Lower leg skin (tissue), 4 donors: ENCODE measurements around the gene TRIM7. TPM values are rescaled to one million over a fixed set of nuclear protein-coding genes. Genes with fewer than 3 reads are reported as not detected.

Experiments used
- DNase-seq, 2 donors: peaks; one replicate each; pipeline ENCODE4 v3.0.0-alpha.2; 2019; ENCODE audit warnings: low spot score in 2 of 2
- H3K4me3 ChIP-seq: fragments of 200-600 bp; sonication (generic); 2 replicates; pipeline ENCODE4 v1.5.1; 2017; ENCODE audit warnings: mild to moderate bottlenecking, low read depth; ENCODE audit not compliant: poor library complexity, severe bottlenecking
- POLR2A ChIP-seq, 2 donors: fragments of 450-650 bp; IDR thresholded peaks; one replicate each; pipeline ENCODE4 v1.6.1; 2016 to 2017; ENCODE audit warnings: antibody characterized with exemption in 2 of 2, mild to moderate bottlenecking in 1 of 2, moderate library complexity in 1 of 2
- WGBS, 2 donors: methylation state at CpG; one replicate each; pipeline ENCODE4 v1.1.5; 2018; 5-methylcytosine and 5-hydroxymethylcytosine counted together
- intact Hi-C: fragments of 100-400 bp; cut with DNase I; formaldehyde crosslinking; loops from one replicate; pipeline ENCODE4 v1.15.0; 2023; ENCODE audit warnings: low total_unique reads
- total RNA-seq, 4 donors: library from RNA; depleted of rRNA; stranded (reverse); fragments of >200 nt; gene quantifications; one replicate each; pipeline ENCODE4 v1.1.0, GENCODE V29; 2016
- TF ChIP-seq, protein P1 (sequence below), 3 donors: fragments of 450-650 bp; IDR thresholded peaks; one replicate each; pipeline ENCODE4 v1.5.1; 2016; ENCODE audit warnings: antibody characterized with exemption in 3 of 3, mild to moderate bottlenecking in 3 of 3, moderate library complexity in 2 of 3

TRIM7 gene
- total RNA-seq, 4 donors from 2014 or later = 77.2 to 144 (median 89.8) TPM

DNA sequence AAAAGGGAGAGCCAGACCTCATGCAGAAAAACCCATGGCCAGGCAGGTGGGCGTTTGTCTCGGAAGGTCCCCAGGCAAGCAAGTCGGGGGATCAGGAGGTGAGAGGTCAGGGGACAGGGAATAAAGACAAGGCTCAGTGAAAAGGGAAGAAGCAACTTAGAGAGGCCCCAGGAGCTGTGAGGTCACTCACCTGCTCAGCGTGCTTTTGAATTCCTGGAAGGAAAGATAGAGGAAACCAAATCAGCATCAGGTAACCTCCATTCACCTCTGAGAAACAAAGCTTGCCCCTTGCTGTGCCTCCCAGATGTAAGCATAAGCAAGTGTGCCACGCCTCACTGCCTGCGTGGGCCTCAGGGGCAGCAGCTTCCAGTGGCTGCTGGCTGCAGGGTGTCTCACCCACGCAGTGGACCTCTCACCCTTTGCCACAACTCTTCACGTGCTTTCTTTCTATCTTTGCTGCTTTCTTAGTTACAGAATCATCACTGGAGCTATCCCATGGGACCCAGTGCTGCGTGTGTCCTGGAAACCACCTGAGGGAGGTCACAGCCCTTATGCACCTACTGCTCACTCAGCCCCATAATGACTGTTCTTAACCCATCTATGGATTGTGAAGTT, 6.0 kb downstream of the TRIM7 start:
- TF ChIP-seq, protein P1, sequence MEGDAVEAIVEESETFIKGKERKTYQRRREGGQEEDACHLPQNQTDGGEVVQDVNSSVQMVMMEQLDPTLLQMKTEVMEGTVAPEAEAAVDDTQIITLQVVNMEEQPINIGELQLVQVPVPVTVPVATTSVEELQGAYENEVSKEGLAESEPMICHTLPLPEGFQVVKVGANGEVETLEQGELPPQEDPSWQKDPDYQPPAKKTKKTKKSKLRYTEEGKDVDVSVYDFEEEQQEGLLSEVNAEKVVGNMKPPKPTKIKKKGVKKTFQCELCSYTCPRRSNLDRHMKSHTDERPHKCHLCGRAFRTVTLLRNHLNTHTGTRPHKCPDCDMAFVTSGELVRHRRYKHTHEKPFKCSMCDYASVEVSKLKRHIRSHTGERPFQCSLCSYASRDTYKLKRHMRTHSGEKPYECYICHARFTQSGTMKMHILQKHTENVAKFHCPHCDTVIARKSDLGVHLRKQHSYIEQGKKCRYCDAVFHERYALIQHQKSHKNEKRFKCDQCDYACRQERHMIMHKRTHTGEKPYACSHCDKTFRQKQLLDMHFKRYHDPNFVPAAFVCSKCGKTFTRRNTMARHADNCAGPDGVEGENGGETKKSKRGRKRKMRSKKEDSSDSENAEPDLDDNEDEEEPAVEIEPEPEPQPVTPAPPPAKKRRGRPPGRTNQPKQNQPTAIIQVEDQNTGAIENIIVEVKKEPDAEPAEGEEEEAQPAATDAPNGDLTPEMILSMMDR (IDR thresholded peaks at IDR 0.05) = no peak
- TF ChIP-seq POLR2A (IDR thresholded peaks at IDR 0.05) = no peak
- no peak for DNase-seq
- no peak overlapping the region for H3K4me3 ChIP-seq
- WGBS, 2 donors = 78 to 81% methylated on average over 9 of the region's 9 CpGs
- intact Hi-C loops = no loop called here

DNA sequence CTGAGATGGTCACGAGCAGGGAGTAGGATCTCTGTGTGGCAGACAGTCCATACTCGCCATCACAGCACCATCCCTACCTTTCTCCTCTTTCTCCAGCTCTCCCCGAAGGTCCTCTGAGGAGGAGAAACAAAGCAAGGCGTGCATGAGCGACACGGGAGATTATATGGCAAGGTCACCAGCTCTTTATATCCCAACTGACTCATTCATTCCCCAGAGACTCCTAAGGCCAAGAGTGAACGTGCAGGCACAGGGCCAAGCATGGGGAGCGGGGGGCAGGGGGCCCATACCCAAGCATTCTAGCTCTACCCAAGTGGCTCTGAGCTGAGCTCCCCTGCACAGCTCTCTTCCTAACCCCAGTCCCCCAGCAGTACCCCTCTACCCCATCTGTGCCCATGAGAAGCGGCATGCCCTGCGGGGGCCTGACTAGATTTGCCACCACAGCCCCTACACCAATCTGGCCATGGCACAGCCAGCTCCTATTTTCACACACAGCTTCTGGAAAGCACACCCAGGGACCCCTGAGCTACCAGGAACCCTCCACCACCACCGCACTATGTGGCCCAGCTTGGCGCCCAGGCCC, 6.8 kb downstream of the TRIM7 start:
- no peak overlapping the region for H3K4me3 ChIP-seq
- no peak for DNase-seq
- TF ChIP-seq POLR2A (IDR thresholded peaks at IDR 0.05) = no peak
- TF ChIP-seq, protein P1 (IDR thresholded peaks at IDR 0.05) = no peak
- intact Hi-C loops = no loop called here
- 81 to 82% methylated on average over 12 of the region's 12 CpGs for WGBS, 2 donors

DNA sequence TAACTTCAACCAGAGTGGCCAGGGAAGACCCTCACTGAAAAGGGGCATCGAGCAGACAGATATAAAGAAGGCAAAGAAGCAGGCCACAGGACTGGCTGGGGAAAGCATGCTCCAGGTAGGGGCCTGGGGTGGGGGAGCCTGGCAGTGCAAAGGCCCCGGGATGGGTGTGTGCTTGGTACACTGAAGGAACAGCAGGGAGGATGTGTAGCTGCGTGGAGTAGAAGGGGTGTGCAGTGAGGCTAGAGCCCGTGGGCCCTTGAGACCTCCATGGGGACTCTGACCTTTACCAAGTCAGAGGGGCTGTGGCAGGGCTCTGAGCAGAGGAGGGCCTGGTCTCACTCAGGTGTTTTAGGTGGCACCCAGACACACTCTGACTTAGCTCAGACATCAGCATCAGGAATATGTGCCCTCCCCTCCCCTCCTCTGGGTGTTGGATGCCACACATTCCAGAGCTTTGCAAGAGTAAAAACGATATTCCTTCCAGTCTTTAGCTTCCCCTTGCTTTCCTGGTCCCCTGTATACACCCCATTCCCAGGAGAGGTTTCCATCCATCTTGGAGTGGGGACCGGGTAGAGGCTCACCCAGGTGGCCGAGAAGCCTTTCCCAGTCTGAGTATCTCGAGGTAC, 7.6 kb downstream of the TRIM7 start:
- no peak overlapping the region for H3K4me3 ChIP-seq
- intact Hi-C loops = no loop called here
- WGBS, 2 donors = 72 to 77% methylated on average over 8 of the region's 8 CpGs
- DNase-seq = no peak
- TF ChIP-seq, protein P1 (IDR thresholded peaks at IDR 0.05) = no peak
- TF ChIP-seq POLR2A (IDR thresholded peaks at IDR 0.05) = no peak

DNA sequence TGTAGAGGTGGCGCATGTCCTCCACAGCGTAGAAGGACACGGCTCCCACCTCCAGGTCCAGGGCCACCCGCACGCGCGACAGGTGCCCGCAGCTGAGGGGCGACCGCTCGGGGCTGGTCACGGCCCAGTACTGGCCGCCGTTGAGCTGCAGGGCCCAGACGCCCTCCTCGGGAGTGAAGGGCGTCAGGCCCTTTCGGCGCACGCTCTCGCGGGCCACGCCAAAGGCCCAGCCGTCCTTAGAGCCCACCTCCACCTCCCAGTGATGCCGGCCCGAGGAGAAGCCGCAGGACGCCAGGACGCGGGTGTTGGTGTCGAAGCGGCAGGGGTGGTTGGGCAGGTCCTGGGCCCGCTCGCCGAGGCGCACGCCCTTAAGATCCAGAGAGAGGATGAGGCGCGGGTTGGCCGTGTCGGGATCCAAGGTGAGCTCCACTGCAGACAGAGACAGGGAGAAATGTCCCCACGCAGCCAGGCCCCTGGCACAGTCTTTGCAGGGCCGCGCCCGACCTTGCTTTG, 9.7 kb downstream of the TRIM7 start:
- intact Hi-C loops = no loop called here
- DNase-seq = no peak
- H3K4me3 ChIP-seq = no peak overlapping the region
- 86% methylated on average over 32 to 42 of the region's 45 CpGs for WGBS, 2 donors
- TF ChIP-seq, protein P1 (IDR thresholded peaks at IDR 0.05) = no peak
- TF ChIP-seq POLR2A (IDR thresholded peaks at IDR 0.05) = no peak

DNA sequence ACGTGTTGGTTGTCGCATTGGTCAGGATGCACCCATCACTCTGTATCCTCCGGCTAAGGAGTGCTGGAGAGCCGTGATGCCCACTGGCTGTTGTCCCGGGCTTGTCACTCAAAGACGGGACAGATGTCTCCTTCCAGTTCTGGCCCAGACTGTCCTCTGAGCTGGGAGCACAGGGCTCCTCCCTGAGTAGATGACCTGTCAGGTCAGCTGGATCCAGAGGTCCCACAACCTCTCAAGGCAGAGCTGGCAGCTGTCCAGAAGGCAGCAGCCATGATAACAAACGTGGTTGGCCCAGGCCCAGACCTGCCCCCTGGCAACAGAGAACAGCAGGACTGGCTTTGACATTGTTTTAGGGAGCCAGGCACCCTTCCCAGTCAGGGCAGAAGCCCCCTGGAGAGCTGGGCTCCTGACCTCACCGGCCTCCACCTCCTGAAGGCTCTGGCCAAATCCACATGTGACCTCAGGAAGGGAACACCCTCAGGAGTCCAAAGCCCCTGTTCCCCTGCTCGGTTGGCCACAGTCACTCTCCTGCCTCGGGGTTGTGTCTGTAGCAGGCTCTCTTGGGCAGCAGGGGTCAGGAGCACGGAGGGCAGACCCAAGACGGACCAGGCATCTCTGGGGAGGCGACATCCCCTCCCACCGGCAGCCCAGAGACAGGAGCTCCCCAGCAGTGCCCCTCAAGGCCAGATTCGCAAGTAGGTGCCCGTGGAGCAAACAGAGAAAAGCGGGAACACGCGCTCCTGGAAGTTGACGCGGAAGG, 10.3 kb downstream of the TRIM7 start:
- H3K4me3 ChIP-seq = no peak overlapping the region
- intact Hi-C loops = no loop called here
- 77 to 84% methylated on average over 19 to 21 of the region's 21 CpGs for WGBS, 2 donors
- TF ChIP-seq, protein P1 (IDR thresholded peaks at IDR 0.05) = no peak
- no peak for TF ChIP-seq POLR2A (IDR thresholded peaks at IDR 0.05)
- no peak for DNase-seq
